Naive thymus-derived CD4-positive, alpha-beta T cell (primary cell): ENCODE data around the gene GAL3ST2. TPM values are rescaled to one million over a fixed set of nuclear protein-coding genes. Genes with fewer than 3 reads are reported as not detected.
A peak's percentile ranks its signal among the peaks of the same experiment; 100 is the strongest.
"Not testable (repeated sequence)": the region's sequence is repeated elsewhere in the genome, so short reads cannot be mapped to it uniquely, and the experiment has no call there.

Experiments used
- ATAC-seq: fragments of 150-1000 bp; cut with Tn5 transposase; 2 replicates; pipeline ENCODE4 v1.10.0; 2021; ENCODE audit warnings: mild to moderate bottlenecking, moderate library complexity
- CTCF ChIA-PET: fragments of 350-600 bp; sonication (Branson Sonifier 250); formaldehyde crosslinking; loops from one replicate; lab custom pipeline; 2021; ENCODE audit warnings: antibody characterized with exemption; lab: Charles Lee
- POLR2A ChIA-PET: fragments of 350-600 bp; sonication (Branson Sonifier 250); formaldehyde crosslinking; loops from one replicate; lab custom pipeline; 2021; ENCODE audit warnings: antibody characterized with exemption, inconsistent platforms; lab: Charles Lee
- DNase-seq, 9 donors: peaks; one replicate each; pipeline versions ENCODE4 v3.0.0 to v3.0.0-alpha.2; 2020 to 2022; ENCODE audit warnings: mixed read lengths in 1 of 9
- H3K27ac ChIP-seq: one replicate; pipeline ENCODE4 v1.7.0; 2013; ENCODE audit warnings: mild to moderate bottlenecking, low read depth, low read length, moderate library complexity
- H3K27me3 ChIP-seq, 2 donors: one replicate each; pipeline ENCODE4 v1.7.0; 2013; ENCODE audit warnings: low read length in 2 of 2, mild to moderate bottlenecking in 2 of 2, moderate library complexity in 2 of 2; ENCODE audit not compliant: control insufficient read depth in 2 of 2, insufficient read depth in 2 of 2
- H3K36me3 ChIP-seq, 3 experiments: 1 replicate in 2 of 3; 2 replicates in 1 of 3; pipeline ENCODE4 v1.7.0; 2013; ENCODE audit warnings: low read length in 3 of 3, mild to moderate bottlenecking in 3 of 3, moderate library complexity in 1 of 3; ENCODE audit not compliant: insufficient read depth in 3 of 3, control insufficient read depth in 2 of 3
- H3K4me1 ChIP-seq, 2 donors: one replicate each; pipeline ENCODE4 v1.7.0; 2013; ENCODE audit warnings: low read length in 2 of 2, mild to moderate bottlenecking in 2 of 2, moderate library complexity in 1 of 2; ENCODE audit not compliant: control insufficient read depth in 2 of 2, insufficient read depth in 2 of 2
- H3K4me3 ChIP-seq: 2 replicates; pipeline ENCODE4 v1.7.0; 2013; ENCODE audit warnings: mild to moderate bottlenecking, low read length
- H3K9me3 ChIP-seq, 3 experiments: 1 replicate in 2 of 3; 2 replicates in 1 of 3; pipeline ENCODE4 v1.7.0; 2013; ENCODE audit warnings: low read length in 3 of 3; ENCODE audit not compliant: control insufficient read depth in 2 of 3
- H3K27ac Mint-ChIP-seq, 9 donors: one replicate each; pipeline ENCODE4 v1.8.0; 2020 to 2022; ENCODE audit warnings: mixed read lengths in 9 of 9, mild to moderate bottlenecking in 8 of 9, moderate library complexity in 5 of 9, inconsistent platforms in 2 of 9
- H3K27me3 Mint-ChIP-seq, 5 donors: one replicate each; pipeline ENCODE4 v1.8.0; 2021 to 2022; ENCODE audit warnings: mixed read lengths in 5 of 5, mild to moderate bottlenecking in 1 of 5
- H3K36me3 Mint-ChIP-seq, 5 donors: one replicate each; pipeline ENCODE4 v1.8.0; 2020 to 2022; ENCODE audit warnings: mixed read lengths in 5 of 5, mild to moderate bottlenecking in 3 of 5, inconsistent platforms in 1 of 5
- H3K4me1 Mint-ChIP-seq, 7 donors: one replicate each; pipeline ENCODE4 v1.8.0; 2020 to 2022; ENCODE audit warnings: mixed read lengths in 7 of 7, mild to moderate bottlenecking in 3 of 7, inconsistent platforms in 1 of 7
- H3K4me3 Mint-ChIP-seq, 10 donors: one replicate each; pipeline ENCODE4 v1.8.0; 2020 to 2022; ENCODE audit warnings: mild to moderate bottlenecking in 10 of 10, mixed read lengths in 10 of 10, moderate library complexity in 6 of 10, inconsistent platforms in 2 of 10
- H3K9me3 Mint-ChIP-seq, 11 donors: one replicate each; pipeline ENCODE4 v1.8.0; 2020 to 2022; ENCODE audit warnings: mixed read lengths in 11 of 11, mild to moderate bottlenecking in 4 of 11, inconsistent platforms in 1 of 11, moderate library complexity in 1 of 11
- intact Hi-C, 2 donors: fragments of 100-400 bp; cut with micrococcal nuclease; formaldehyde crosslinking; loops; one replicate each; pipeline ENCODE4 v1.15.1; 2023
- polyA plus RNA-seq, 2 donors: library from polyadenylated mRNA; unstranded; fragments of 300-500 nt; fragmentation: Illumina TruSeq; gene quantifications; one replicate each; pipeline ENCODE4 v1.2.3, GENCODE V29; 2021
- total RNA-seq, 6 experiments: library from RNA in 5 of 6; stranded (reverse) in 5 of 6; gene quantifications; 1 replicate in 5 of 6; 2 replicates in 1 of 6; pipeline ENCODE4 v1.2.3 and lab custom pipeline; 2021 to 2026

GAL3ST2 gene
- total and polyA plus RNA-seq, 7 experiments from 2014 or later: 0.17 to 0.93 (median 0.37) TPM; not detected in 4

DNA sequence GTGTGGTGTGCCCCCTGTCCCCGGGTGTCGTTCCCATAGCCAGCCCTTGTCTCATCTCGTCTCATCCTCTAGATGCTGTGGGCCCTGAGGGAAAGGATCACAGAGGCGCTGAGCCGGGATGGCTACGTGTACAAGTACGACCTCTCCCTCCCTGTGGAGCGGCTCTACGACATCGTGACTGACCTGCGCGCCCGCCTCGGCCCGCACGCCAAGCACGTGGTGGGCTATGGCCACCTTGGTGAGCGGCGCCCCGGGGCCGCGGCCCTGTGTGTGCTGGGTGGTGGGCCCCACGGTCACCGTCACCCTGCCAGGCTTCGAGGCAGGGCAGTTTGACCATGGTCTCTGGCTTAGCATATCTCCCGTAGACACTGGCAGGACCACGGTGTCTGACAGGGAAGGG is 20.8 kb upstream of the GAL3ST2 start:
- peak overlapping the region in 1 of 9 donors; percentile 20 for H3K27ac Mint-ChIP-seq
- Histone ChIP-seq H3K4me3 (no peak overlapping the region), H3K27ac (no peak overlapping the region), H3K4me1 (no peaks in the 10 kb centered on the region), H3K27me3 (no peaks in the 10 kb centered on the region), H3K36me3 (peaks cover 0 to 62% (median 13%) of the 10 kb centered on the region in 3 experiments), H3K9me3 (peaks cover 0 to 5% (median 0%) of the 10 kb centered on the region in 3 experiments)
- ChIA-PET POLR2A (no interaction called here), CTCF (no interaction called here)
- intact Hi-C loops: no loop called here
- H3K36me3 Mint-ChIP-seq: peaks cover 0 to 29% (median 17%) of the 10 kb centered on the region in 5 donors
- H3K27me3 Mint-ChIP-seq: no peaks in the 10 kb centered on the region
- H3K4me1 Mint-ChIP-seq: peaks cover 0 to 5% (median 0%) of the 10 kb centered on the region in 7 donors
- H3K4me3 Mint-ChIP-seq: no peak overlapping the region
- DNase-seq: no peak
- peaks cover 0 to 10% (median under 1%) of the 10 kb centered on the region in 11 donors for H3K9me3 Mint-ChIP-seq
- no peak for ATAC-seq

GRCh38 chr2:241759067-241759807 is 17.4 kb upstream of the GAL3ST2 start:
- Histone ChIP-seq H3K9me3 (peaks cover 0 to 5% (median 0%) of the 10 kb centered on the region in 3 experiments), H3K27ac (no peak overlapping the region), H3K27me3 (no peaks in the 10 kb centered on the region), H3K4me3 (no peak overlapping the region), H3K36me3 (peaks cover 0 to 44% (median 13%) of the 10 kb centered on the region in 3 experiments), H3K4me1 (peaks cover 0 to 24% of the 10 kb centered on the region in 2 donors)
- CTCF ChIA-PET: no interaction called here
- intact Hi-C loops: no loop called here
- ATAC-seq (no peak), DNase-seq (no peak)
- Mint-ChIP-seq H3K4me3 (no peak overlapping the region), H3K4me1 (peaks cover 0 to 15% (median 6%) of the 10 kb centered on the region in 7 donors), H3K27me3 (no peaks in the 10 kb centered on the region), H3K27ac (peak overlapping the region in 7 of 9 donors; percentile 8 to 65 (median 38)), H3K36me3 (peaks cover 0 to 35% (median 21%) of the 10 kb centered on the region in 5 donors), H3K9me3 (peaks cover 0 to 12% (median 4%) of the 10 kb centered on the region in 11 donors)
- POLR2A ChIA-PET: interaction anchor here (0.8 kb wide), 1 partner anchor 11 kb away, joined by 3 read pairs; no protein-coding TSS in a partner anchor

- H3K27me3 ChIP-seq, H3K27me3 Mint-ChIP-seq, H3K9me3 ChIP-seq, H3K4me3 ChIP-seq, DNase-seq, ATAC-seq, H3K4me3 Mint-ChIP-seq, CTCF ChIA-PET, H3K27ac ChIP-seq, intact Hi-C loops: not testable (repeated sequence)
- H3K27ac Mint-ChIP-seq: peak overlapping the region in 6 of 9 donors; percentile 8 to 65 (median 34)
- H3K36me3 Mint-ChIP-seq: peaks cover 0 to 34% (median 21%) of the 10 kb centered on the region in 5 donors
- peaks cover 0 to 15% (median 6%) of the 10 kb centered on the region in 7 donors for H3K4me1 Mint-ChIP-seq
- Histone ChIP-seq H3K36me3 (peaks cover 0 to 37% (median 13%) of the 10 kb centered on the region in 3 experiments), H3K4me1 (peaks cover 0 to 29% of the 10 kb centered on the region in 2 donors)
- H3K9me3 Mint-ChIP-seq: peaks cover 0 to 12% (median 4%) of the 10 kb centered on the region in 11 donors
- POLR2A ChIA-PET: interaction anchor here (0.8 kb wide), 1 partner anchor 11 kb away, joined by 3 read pairs; no protein-coding TSS in a partner anchor
Measured at GRCh38 chr2:241759893-241760292, 16.7 kb upstream of the GAL3ST2 start.

GRCh38 chr2:241760301-241760771 is 16.3 kb upstream of the GAL3ST2 start:
- H3K9me3 Mint-ChIP-seq: peaks cover 0 to 12% (median 4%) of the 10 kb centered on the region in 11 donors
- peak in 1 of 9 donors; percentile 2 for DNase-seq
- peaks cover 0 to 29% of the 10 kb centered on the region in 2 donors for H3K4me1 ChIP-seq
- H3K27me3 ChIP-seq: no peaks in the 10 kb centered on the region
- H3K4me3 Mint-ChIP-seq: peak overlapping the region in 1 of 10 donors; percentile 42
- H3K9me3 ChIP-seq: peaks cover 0 to 5% (median 0%) of the 10 kb centered on the region in 3 experiments
- H3K27me3 Mint-ChIP-seq: no peaks in the 10 kb centered on the region
- peaks cover 0 to 33% (median 13%) of the 10 kb centered on the region in 3 experiments for H3K36me3 ChIP-seq
- POLR2A ChIA-PET: no interaction called here
- H3K27ac Mint-ChIP-seq: peak overlapping the region in 2 of 9 donors; percentile 71 to 88
- intact Hi-C loops: no loop called here
- H3K36me3 Mint-ChIP-seq: peaks cover 0 to 34% (median 21%) of the 10 kb centered on the region in 5 donors
- peaks cover 0 to 15% (median 6%) of the 10 kb centered on the region in 7 donors for H3K4me1 Mint-ChIP-seq
- H3K4me3 ChIP-seq: no peak overlapping the region
- ATAC-seq: no peak
- H3K27ac ChIP-seq: no peak overlapping the region
- CTCF ChIA-PET: no interaction called here

- H3K27me3 Mint-ChIP-seq: no peaks in the 10 kb centered on the region
- peaks cover 0 to 12% (median 4%) of the 10 kb centered on the region in 11 donors for H3K9me3 Mint-ChIP-seq
- intact Hi-C loops: no loop called here
- CTCF ChIA-PET: no interaction called here
- Histone ChIP-seq H3K9me3 (peaks cover 0 to 5% (median 0%) of the 10 kb centered on the region in 3 experiments), H3K27me3 (no peaks in the 10 kb centered on the region), H3K4me3 (peak overlapping the region; percentile 43), H3K4me1 (peaks cover 0 to 29% of the 10 kb centered on the region in 2 donors), H3K36me3 (peaks cover 0 to 13% (median 5%) of the 10 kb centered on the region in 3 experiments), H3K27ac (no peak overlapping the region)
- ATAC-seq (no peak), DNase-seq (peak in 1 of 9 donors; percentile 5)
- POLR2A ChIA-PET: no interaction called here
- peak overlapping the region in 3 of 9 donors; percentile 35 to 61 (median 57) for H3K27ac Mint-ChIP-seq
- H3K36me3 Mint-ChIP-seq: peaks cover 0 to 27% (median 21%) of the 10 kb centered on the region in 5 donors
- peaks cover 0 to 15% (median 6%) of the 10 kb centered on the region in 7 donors for H3K4me1 Mint-ChIP-seq
- H3K4me3 Mint-ChIP-seq: peak overlapping the region in 2 of 10 donors; percentile 17 to 60
Measured at GRCh38 chr2:241762321-241762932, 14.2 kb upstream of the GAL3ST2 start.

GRCh38 chr2:241762933-241763369 is 13.7 kb upstream of the GAL3ST2 start:
- H3K27ac ChIP-seq: no peak overlapping the region
- peaks cover 0 to 29% of the 10 kb centered on the region in 2 donors for H3K4me1 ChIP-seq
- peak overlapping the region in 4 of 9 donors; percentile 14 to 61 (median 44) for H3K27ac Mint-ChIP-seq
- peaks cover 0 to 15% (median 6%) of the 10 kb centered on the region in 7 donors for H3K4me1 Mint-ChIP-seq
- H3K36me3 ChIP-seq: peaks cover 0 to 13% (median 5%) of the 10 kb centered on the region in 3 experiments
- ATAC-seq (peak; percentile 81), DNase-seq (peak in 1 of 9 donors; percentile 11)
- intact Hi-C loops: no loop called here
- POLR2A ChIA-PET: no interaction called here
- peaks cover 0 to 5% (median 0%) of the 10 kb centered on the region in 3 experiments for H3K9me3 ChIP-seq
- H3K27me3 Mint-ChIP-seq: no peaks in the 10 kb centered on the region
- peaks cover 0 to 12% (median 4%) of the 10 kb centered on the region in 11 donors for H3K9me3 Mint-ChIP-seq
- CTCF ChIA-PET: no interaction called here
- H3K4me3 Mint-ChIP-seq: peak overlapping the region in 2 of 10 donors; percentile 17 to 60
- H3K36me3 Mint-ChIP-seq: peaks cover 0 to 23% (median 21%) of the 10 kb centered on the region in 5 donors
- H3K4me3 ChIP-seq: no peak overlapping the region
- H3K27me3 ChIP-seq: no peaks in the 10 kb centered on the region
